Body of pancreas (tissue), 4 donors: ENCODE measurements around the gene AIMP1. TPM values are rescaled to one million over a fixed set of nuclear protein-coding genes. Genes with fewer than 3 reads are reported as not detected.
A peak's percentile ranks its signal among the peaks of the same experiment; 100 is the strongest.

Experiments
- ATAC-seq: fragments of 150-250 bp; one replicate; pipeline ENCODE4 v1.9.1; 2016
- DNase-seq, 4 donors: peaks; one replicate each; pipeline ENCODE4 v3.0.0-alpha.2; 2019
- H3K27ac ChIP-seq, 4 donors: fragments of 200-600 bp; sonication (generic); 1 replicate in 3 of 4; 2 replicates in 1 of 4; pipeline versions ENCODE4 v1.5.1 to v1.6.1; 2016 to 2019; ENCODE audit warnings: mild to moderate bottlenecking in 1 of 4, mixed read lengths in 1 of 4, moderate library complexity in 1 of 4
- H3K27me3 ChIP-seq, 2 donors: fragments of 200-600 bp; sonication (generic); one replicate each; pipeline ENCODE4 v1.6.0; 2016; ENCODE audit warnings: mild to moderate bottlenecking in 1 of 2
- H3K36me3 ChIP-seq, 2 donors: fragments of 200-600 bp; sonication (generic); replicated peaks in 1 of 2; 2 replicates each; pipeline ENCODE4 v1.5.1; 2016; ENCODE audit warnings: low read depth in 2 of 2; ENCODE audit not compliant: insufficient read depth in 1 of 2
- H3K4me1 ChIP-seq: fragments of 200-600 bp; sonication (generic); one replicate; pipeline ENCODE4 v1.6.0; 2016
- H3K4me3 ChIP-seq, 2 donors: fragments of 200-600 bp; sonication (generic); 1 replicate in 1 of 2; 2 replicates in 1 of 2; pipeline ENCODE4 v1.5.1; 2016 to 2019
- H3K9me3 ChIP-seq, 3 donors: fragments of 200-600 bp; sonication (generic); 1 replicate in 2 of 3; 2 replicates in 1 of 3; pipeline ENCODE4 v1.5.1; 2016
- POLR2A ChIP-seq, 3 donors: fragments of 450-650 bp; IDR thresholded peaks; one replicate each; pipeline ENCODE4 v1.6.1; 2016; ENCODE audit warnings: antibody characterized with exemption in 3 of 3, mild to moderate bottlenecking in 2 of 3
- WGBS, 2 donors: methylation state at CpG; one replicate each; pipeline ENCODE4 v1.1.5; 2017; 5-methylcytosine and 5-hydroxymethylcytosine counted together
- intact Hi-C: fragments of 100-400 bp; cut with DNase I; formaldehyde crosslinking; loops from one replicate; pipeline ENCODE4 v1.15.1; 2023
- total RNA-seq, 2 donors: library from RNA; depleted of rRNA; stranded (reverse); fragments of >200 nt; gene quantifications; one replicate each; pipeline ENCODE4 v1.1.0, GENCODE V29; 2016
- TF ChIP-seq, protein P1 (sequence below), 7 experiments: fragments of 450-650 bp in 4 of 7; fragments of 200-600 bp in 3 of 7; sonication (generic) in 3 of 7; IDR thresholded peaks; one replicate each; pipeline ENCODE4 v1.5.1; 2016 to 2019; ENCODE audit warnings: antibody characterized with exemption in 7 of 7

The AIMP1 gene
- total RNA-seq, 2 donors from 2014 or later = 13.7 to 14.5 TPM

DNA sequence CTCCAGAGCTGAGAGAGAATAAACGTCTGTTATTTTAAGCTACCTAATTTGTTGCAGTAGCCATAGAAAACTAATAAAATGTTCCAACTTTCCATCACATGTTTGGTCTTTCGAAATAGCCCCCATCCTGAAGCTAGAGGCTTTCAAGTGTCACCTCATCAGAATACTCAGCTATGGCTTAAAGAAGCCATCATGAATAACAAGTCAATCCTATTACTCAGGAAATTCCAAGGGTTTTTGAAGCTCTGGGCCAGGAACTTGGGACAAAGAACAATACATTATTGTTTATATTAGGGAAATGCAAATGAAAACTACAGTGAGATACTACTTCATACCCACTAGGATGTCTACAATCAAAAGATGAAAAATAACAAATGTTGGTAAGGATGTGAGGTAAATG is 42.5 kb upstream of the AIMP1 start:
- no peaks in the 10 kb centered on the region for H3K9me3 ChIP-seq
- no peaks in the 10 kb centered on the region for H3K27me3 ChIP-seq
- whole genome bisulfite sequencing, 2 donors = 78 to 81% methylated on average over 2 of the region's 2 CpGs
- intact Hi-C loops = no loop called here
- no peak overlapping the region for H3K27ac ChIP-seq
- DNase-seq = no peak
- no peak for ATAC-seq
- TF ChIP-seq POLR2A (IDR thresholded peaks at IDR 0.05) = no peak
- TF ChIP-seq, protein P1, sequence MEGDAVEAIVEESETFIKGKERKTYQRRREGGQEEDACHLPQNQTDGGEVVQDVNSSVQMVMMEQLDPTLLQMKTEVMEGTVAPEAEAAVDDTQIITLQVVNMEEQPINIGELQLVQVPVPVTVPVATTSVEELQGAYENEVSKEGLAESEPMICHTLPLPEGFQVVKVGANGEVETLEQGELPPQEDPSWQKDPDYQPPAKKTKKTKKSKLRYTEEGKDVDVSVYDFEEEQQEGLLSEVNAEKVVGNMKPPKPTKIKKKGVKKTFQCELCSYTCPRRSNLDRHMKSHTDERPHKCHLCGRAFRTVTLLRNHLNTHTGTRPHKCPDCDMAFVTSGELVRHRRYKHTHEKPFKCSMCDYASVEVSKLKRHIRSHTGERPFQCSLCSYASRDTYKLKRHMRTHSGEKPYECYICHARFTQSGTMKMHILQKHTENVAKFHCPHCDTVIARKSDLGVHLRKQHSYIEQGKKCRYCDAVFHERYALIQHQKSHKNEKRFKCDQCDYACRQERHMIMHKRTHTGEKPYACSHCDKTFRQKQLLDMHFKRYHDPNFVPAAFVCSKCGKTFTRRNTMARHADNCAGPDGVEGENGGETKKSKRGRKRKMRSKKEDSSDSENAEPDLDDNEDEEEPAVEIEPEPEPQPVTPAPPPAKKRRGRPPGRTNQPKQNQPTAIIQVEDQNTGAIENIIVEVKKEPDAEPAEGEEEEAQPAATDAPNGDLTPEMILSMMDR (IDR thresholded peaks at IDR 0.05) = no peak
- no peaks in the 10 kb centered on the region for H3K36me3 ChIP-seq
- no peak overlapping the region for H3K4me3 ChIP-seq
- H3K4me1 ChIP-seq = no peaks in the 10 kb centered on the region

DNA sequence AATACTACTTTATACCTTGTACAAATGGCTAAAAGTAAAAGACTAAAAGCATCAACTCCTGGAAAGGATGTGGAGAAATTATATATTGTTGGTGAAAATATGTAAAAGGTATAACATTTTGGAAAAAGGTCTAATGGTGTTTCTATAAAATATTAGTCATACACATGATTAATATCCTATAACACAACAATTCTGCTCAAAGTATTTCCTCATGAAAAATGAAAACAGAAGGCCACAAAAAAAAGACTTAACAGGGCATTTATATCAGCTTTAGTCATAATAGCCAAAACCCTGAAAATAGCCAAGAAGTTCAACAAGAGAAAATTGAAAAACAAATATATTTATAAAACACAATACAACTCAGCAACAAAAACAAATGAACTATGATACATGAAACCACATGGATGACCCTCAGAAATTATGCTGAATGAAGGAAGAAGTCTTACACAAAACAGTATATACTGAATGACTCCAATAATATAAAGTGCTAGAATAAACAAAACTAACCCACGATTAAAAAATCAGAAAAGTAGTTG is 39.1 kb upstream of the AIMP1 start:
- H3K36me3 ChIP-seq = no peaks in the 10 kb centered on the region
- TF ChIP-seq, protein P1 (IDR thresholded peaks at IDR 0.05) = no peak
- no peak for TF ChIP-seq POLR2A (IDR thresholded peaks at IDR 0.05)
- DNase-seq (no peak), ATAC-seq (no peak)
- H3K9me3 ChIP-seq = no peaks in the 10 kb centered on the region
- 72 to 78% methylated on average over 1 of the region's 1 CpG for WGBS, 2 donors
- H3K4me3 ChIP-seq = no peak overlapping the region
- intact Hi-C loops = no loop called here
- no peak overlapping the region for H3K27ac ChIP-seq
- H3K4me1 ChIP-seq = no peaks in the 10 kb centered on the region
- no peaks in the 10 kb centered on the region for H3K27me3 ChIP-seq

DNA sequence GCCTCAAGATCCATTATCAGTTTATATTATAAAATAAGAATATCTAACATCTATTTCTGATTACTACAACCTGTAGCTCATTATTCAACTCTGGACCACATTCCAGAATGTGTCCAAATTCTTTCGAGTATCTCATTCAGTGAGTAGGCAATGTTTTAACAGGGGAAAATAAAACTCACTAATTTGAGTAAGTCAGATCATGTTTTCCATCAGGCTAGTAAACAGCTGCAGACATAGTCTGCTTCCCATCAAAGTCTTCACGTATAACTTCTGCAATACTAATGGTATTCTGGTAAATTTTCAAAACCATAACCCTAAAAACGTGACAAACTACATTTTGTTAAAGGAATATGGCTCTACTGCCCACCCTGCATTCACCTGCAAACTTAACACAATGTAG is 32.1 kb upstream of the AIMP1 start:
- no peak for TF ChIP-seq POLR2A (IDR thresholded peaks at IDR 0.05)
- TF ChIP-seq, protein P1 (IDR thresholded peaks at IDR 0.05) = no peak
- Histone ChIP-seq H3K36me3 (no peaks in the 10 kb centered on the region), H3K4me3 (no peak overlapping the region), H3K27ac (no peak overlapping the region), H3K9me3 (no peaks in the 10 kb centered on the region), H3K27me3 (no peaks in the 10 kb centered on the region), H3K4me1 (no peaks in the 10 kb centered on the region)
- ATAC-seq = no peak
- DNase-seq = no peak
- intact Hi-C loops = no loop called here
- WGBS, 2 donors = 54 to 77% methylated on average over 3 of the region's 3 CpGs

DNA sequence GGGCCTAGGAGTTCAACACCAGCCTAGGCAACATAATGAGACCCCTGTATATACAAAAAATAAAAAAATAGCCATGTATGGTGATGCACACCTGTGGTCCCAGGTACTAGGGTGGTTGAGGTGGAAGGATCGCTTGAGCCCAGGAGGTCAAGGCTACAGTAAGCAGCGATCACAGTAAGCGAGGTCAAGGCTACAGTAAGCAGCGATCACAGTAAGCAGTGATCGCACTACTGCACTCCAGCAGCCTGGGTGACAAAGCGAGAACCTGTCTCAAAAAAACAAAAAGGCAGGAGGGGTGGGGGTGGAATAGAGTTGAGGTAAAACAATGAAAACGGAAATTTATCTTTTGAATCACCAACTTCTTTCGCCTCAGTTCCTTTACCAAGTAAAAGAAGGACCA is 29.7 kb upstream of the AIMP1 start:
- DNase-seq (no peak), ATAC-seq (no peak)
- H3K4me3 ChIP-seq = no peak overlapping the region
- no peaks in the 10 kb centered on the region for H3K9me3 ChIP-seq
- TF ChIP-seq, protein P1 (IDR thresholded peaks at IDR 0.05) = no peak
- TF ChIP-seq POLR2A (IDR thresholded peaks at IDR 0.05) = no peak
- H3K27me3 ChIP-seq = no peaks in the 10 kb centered on the region
- intact Hi-C loops = no loop called here
- H3K4me1 ChIP-seq = no peaks in the 10 kb centered on the region
- H3K36me3 ChIP-seq = no peaks in the 10 kb centered on the region
- no peak overlapping the region for H3K27ac ChIP-seq
- WGBS, 2 donors = 94 to 96% methylated on average over 8 of the region's 8 CpGs

DNA sequence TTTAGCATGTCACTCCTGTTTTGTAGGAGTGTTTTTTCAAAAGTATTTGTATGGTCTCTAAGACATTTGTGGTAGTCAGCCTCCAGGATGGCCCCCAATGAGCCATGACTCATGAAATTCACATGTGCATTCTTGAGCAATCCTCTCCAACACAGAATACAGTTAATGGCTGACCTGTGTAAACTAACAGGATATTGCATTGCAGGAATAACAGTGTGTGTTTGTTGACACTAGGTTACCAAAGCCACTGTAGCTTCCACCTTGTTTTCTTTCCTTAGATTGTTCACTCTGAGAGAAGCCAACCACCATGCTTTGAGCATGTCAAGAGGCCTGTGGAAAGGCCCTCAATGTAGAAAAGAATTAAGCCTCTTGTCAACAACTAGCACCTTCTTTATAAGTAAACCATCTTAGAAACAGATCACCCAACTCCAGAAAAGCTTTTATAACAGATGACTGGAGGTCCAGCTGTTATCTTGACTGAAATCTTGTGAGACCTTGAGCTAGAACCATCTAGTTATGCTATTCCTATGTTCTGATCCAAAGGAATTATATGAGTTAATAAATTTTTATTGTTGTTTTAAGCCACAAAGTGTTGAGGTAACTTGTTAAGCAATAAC is 28.9 kb upstream of the AIMP1 start:
- no peaks in the 10 kb centered on the region for H3K9me3 ChIP-seq
- ATAC-seq (peak; percentile 59), DNase-seq (peak in 1 of 4 donors; percentile 2)
- no peaks in the 10 kb centered on the region for H3K4me1 ChIP-seq
- no peaks in the 10 kb centered on the region for H3K36me3 ChIP-seq
- no peak overlapping the region for H3K27ac ChIP-seq
- intact Hi-C loops = no loop called here
- H3K4me3 ChIP-seq = no peak overlapping the region
- no peaks in the 10 kb centered on the region for H3K27me3 ChIP-seq
- TF ChIP-seq, protein P1 (IDR thresholded peaks at IDR 0.05) = no peak
- TF ChIP-seq POLR2A (IDR thresholded peaks at IDR 0.05) = no peak
